PC-9 (cell line): Measurements from ENCODE around the gene CEP131. TPM values are rescaled to one million over a fixed set of nuclear protein-coding genes. Genes with fewer than 3 reads are reported as not detected.
A peak's percentile ranks its signal among the peaks of the same experiment; 100 is the strongest.
"Not testable (repeated sequence)": the region's sequence is repeated elsewhere in the genome, so short reads cannot be mapped to it uniquely, and the experiment has no call there.

ENCODE experiments used
- BruUV-seq: library from RNA; stranded (reverse); fragments of 400-500 nt; replicated peaks from 2 replicates; lab custom pipeline; 2021; lab: Mats Ljungman, UMichigan
- CTCF ChIA-PET: fragments of 300-600 bp; sonication (Branson Sonifier 250); formaldehyde crosslinking; loops from one replicate; lab custom pipeline; 2022; ENCODE audit warnings: antibody characterized with exemption; lab: Charles Lee
- POLR2A ChIA-PET: fragments of 300-600 bp; sonication (Branson Sonifier 250); formaldehyde crosslinking; loops from one replicate; lab custom pipeline; 2022; ENCODE audit warnings: antibody characterized with exemption; ENCODE audit not compliant: unreplicated experiment; lab: Charles Lee
- DNase-seq, 2 experiments: peaks; one replicate each; pipeline versions ENCODE4 v3.0.0 to v3.0.0-alpha.2; 2015 to 2022; ENCODE audit warnings: mixed read lengths in 1 of 2
- H2AFZ ChIP-seq: fragments of 200-600 bp; sonication (generic); 2 replicates; pipeline ENCODE4 v1.8.1; 2017; ENCODE audit warnings: antibody characterized with exemption
- H3F3A ChIP-seq: fragments of 200-600 bp; sonication (generic); 2 replicates; pipeline ENCODE4 v1.8.1; 2017; ENCODE audit warnings: antibody characterized with exemption, mild to moderate bottlenecking, low read depth; ENCODE audit not compliant: insufficient read depth
- H3K27ac ChIP-seq: fragments of 200-600 bp; sonication (generic); 2 replicates; pipeline ENCODE4 v1.6.1; 2016; ENCODE audit warnings: mixed run types
- H3K27me3 ChIP-seq: fragments of 200-600 bp; sonication (generic); 2 replicates; pipeline ENCODE4 v1.6.1; 2016; ENCODE audit warnings: low read depth, mixed run types; ENCODE audit not compliant: insufficient read depth
- H3K36me3 ChIP-seq: fragments of 200-600 bp; sonication (generic); 2 replicates; pipeline ENCODE4 v1.6.1; 2016; ENCODE audit warnings: low read depth, mixed run types
- H3K4me1 ChIP-seq: fragments of 200-600 bp; sonication (generic); replicated peaks from 2 replicates; pipeline ENCODE4 v1.6.1; 2016; ENCODE audit warnings: mixed run types; ENCODE audit not compliant: insufficient read depth
- H3K4me2 ChIP-seq: fragments of 200-600 bp; sonication (generic); 2 replicates; pipeline ENCODE4 v1.6.1; 2017; ENCODE audit warnings: mixed run types
- H3K4me3 ChIP-seq: fragments of 200-600 bp; sonication (generic); 2 replicates; pipeline ENCODE4 v1.6.1; 2016; ENCODE audit warnings: mixed run types
- H3K79me2 ChIP-seq: fragments of 200-600 bp; sonication (generic); 2 replicates; pipeline ENCODE4 v1.6.1; 2017; ENCODE audit warnings: low read depth, mixed run types
- H3K9me2 ChIP-seq: fragments of 200-600 bp; sonication (generic); 2 replicates; pipeline ENCODE4 v1.8.1; 2017; ENCODE audit warnings: mild to moderate bottlenecking; ENCODE audit not compliant: insufficient read depth
- H3K9me3 ChIP-seq: fragments of 200-600 bp; sonication (generic); 2 replicates; pipeline ENCODE4 v1.8.1; 2016; ENCODE audit warnings: low read depth; ENCODE audit not compliant: insufficient read depth
- H4K20me1 ChIP-seq: fragments of 200-600 bp; sonication (generic); 2 replicates; pipeline ENCODE4 v1.8.1; 2017; ENCODE audit not compliant: insufficient read depth
- CTCF ChIP-seq: fragments of 200-600 bp; sonication (generic); conservative IDR thresholded peaks from 2 replicates; pipeline ENCODE4 v1.6.1; 2017; ENCODE audit warnings: mixed run types, antibody characterized with exemption, mild to moderate bottlenecking, moderate library complexity
- EZH2 ChIP-seq: fragments of 200-600 bp; sonication (generic); IDR thresholded peaks from 2 replicates; pipeline ENCODE4 v1.8.0; 2017; ENCODE audit warnings: antibody characterized with exemption, low read depth
- intact Hi-C: fragments of 100-400 bp; cut with micrococcal nuclease; formaldehyde crosslinking; loops from one replicate; pipeline ENCODE4 v1.10.0; 2022; ENCODE audit not compliant: unreplicated experiment
- total RNA-seq: library from RNA; stranded (reverse); gene quantifications from 2 replicates; pipeline ENCODE4 v1.2.3, GENCODE V29; 2021

CEP131 gene
- total RNA-seq, 1 experiment from 2014 or later, result 24.4 TPM

DNA sequence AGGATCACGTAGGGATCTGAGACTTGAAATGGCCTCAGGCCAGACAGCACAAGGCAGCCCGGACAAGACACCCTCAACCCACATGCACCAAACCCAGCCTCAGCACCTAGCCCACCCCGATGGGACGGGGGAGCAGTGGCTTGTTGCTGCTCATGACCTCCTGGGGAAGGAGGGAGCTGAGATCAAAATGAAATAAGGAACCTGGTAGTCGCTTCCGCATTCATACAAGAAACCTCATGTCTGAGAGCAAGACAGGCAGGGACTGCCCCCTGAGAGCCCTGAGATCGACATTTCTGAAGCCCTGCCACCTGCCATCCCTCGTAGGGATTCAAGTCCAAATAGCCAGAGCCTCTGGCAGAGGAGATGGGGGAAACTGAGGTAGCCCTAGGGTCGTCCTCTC lies 5.7 kb upstream of the CEP131 start:
- Histone ChIP-seq H4K20me1 (no peaks in the 10 kb centered on the region), H3F3A (no peaks in the 10 kb centered on the region; the same call in 1 of the 2 replicates), H3K27me3 (no peaks in the 10 kb centered on the region), H3K4me2 (no peak overlapping the region), H3K9me2 (no peaks in the 10 kb centered on the region), H3K36me3 (no peaks in the 10 kb centered on the region), H2AFZ (no peak overlapping the region), H3K27ac (no peak overlapping the region), H3K79me2 (no peaks in the 10 kb centered on the region), H3K4me3 (no peak overlapping the region), H3K9me3 (no peaks in the 10 kb centered on the region), H3K4me1 (0 out of 2 replicates have a peak, but pooled peaks cover 3% of the 10 kb centered on the region)
- BruUV-seq, result no TSS peak
- intact Hi-C loops, result no loop called here
- CTCF ChIA-PET, result no interaction called here
- POLR2A ChIA-PET, result interaction anchor here (0.6 kb wide), 1 partner anchor 214 kb away, joined by 6 read pairs; no protein-coding TSS in a partner anchor
- no peak for DNase-seq
- TF ChIP-seq EZH2, result no peak
- no peak for TF ChIP-seq CTCF

DNA sequence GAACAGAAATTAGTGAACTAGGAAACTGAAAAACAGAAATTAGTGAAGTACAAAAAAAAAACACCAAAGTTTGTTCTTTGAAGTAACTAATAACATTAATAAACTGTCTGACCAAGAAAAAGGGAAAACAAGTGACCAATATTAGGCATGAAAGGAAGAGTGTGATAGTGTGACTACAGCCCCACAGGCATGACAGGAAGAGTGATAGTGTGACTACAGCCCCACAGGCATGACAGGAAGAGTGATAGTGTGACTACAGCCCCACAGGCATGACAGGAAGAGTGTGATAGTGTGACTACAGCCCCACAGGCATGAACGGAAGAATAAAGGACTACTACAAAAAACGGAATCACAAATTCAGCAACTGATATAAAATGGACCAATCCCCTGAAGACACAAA lies 4.9 kb upstream of the CEP131 start:
- H3K9me2 ChIP-seq, intact Hi-C loops, BruUV-seq, H3F3A ChIP-seq, H3K27ac ChIP-seq, H3K36me3 ChIP-seq, H3K9me3 ChIP-seq, CTCF ChIA-PET, H3K79me2 ChIP-seq, H3K4me3 ChIP-seq, POLR2A ChIA-PET, H3K4me1 ChIP-seq, H3K4me2 ChIP-seq, H3K27me3 ChIP-seq, H4K20me1 ChIP-seq, H2AFZ ChIP-seq, DNase-seq: not testable (repeated sequence)

DNA sequence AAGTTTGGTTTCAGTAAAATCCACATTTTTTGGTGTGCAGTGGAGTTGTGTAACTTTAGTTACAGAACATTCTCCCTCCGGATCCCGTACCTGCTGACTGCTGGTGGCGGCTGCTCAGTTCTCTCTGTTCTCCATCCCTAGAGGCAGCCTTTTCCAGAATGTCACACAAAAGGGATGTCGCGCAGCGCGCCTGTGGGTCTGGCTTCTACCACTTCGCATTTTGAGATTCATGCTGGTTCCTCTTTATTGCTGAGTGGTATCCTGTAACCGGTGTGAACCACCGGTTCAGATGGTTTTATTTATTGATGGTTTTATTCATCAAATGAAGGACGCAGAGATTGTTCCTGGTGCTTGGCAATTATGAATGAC lies 981 bp upstream of the CEP131 start:
- POLR2A ChIA-PET, result no interaction called here
- no peaks in the 10 kb centered on the region for H3K9me2 ChIP-seq
- DNase-seq, result no peak
- no peaks in the 10 kb centered on the region; the same call in 1 of the 2 replicates for H3F3A ChIP-seq
- peak overlapping the region; percentile 52; the same call in 1 of the 2 replicates for H3K4me3 ChIP-seq
- TSS peak; percentile 63 for BruUV-seq
- no peaks in the 10 kb centered on the region for H3K27me3 ChIP-seq
- no peaks in the 10 kb centered on the region for H3K9me3 ChIP-seq
- CTCF ChIA-PET, result no interaction called here
- H4K20me1 ChIP-seq, result no peaks in the 10 kb centered on the region
- no peaks in the 10 kb centered on the region for H3K79me2 ChIP-seq
- TF ChIP-seq CTCF (no peak), EZH2 (no peak)
- no peak overlapping the region for H3K27ac ChIP-seq
- peak overlapping the region; percentile 86 for H2AFZ ChIP-seq
- 0 out of 2 replicates have a peak, but pooled peaks cover 9% of the 10 kb centered on the region for H3K4me1 ChIP-seq
- no peaks in the 10 kb centered on the region for H3K36me3 ChIP-seq
- peak overlapping the region; percentile 85 for H3K4me2 ChIP-seq
- intact Hi-C loops, result loop anchor here (5.0 kb wide), 2 partner anchors 221 to 236 kb away; no protein-coding TSS in a partner anchor

DNA sequence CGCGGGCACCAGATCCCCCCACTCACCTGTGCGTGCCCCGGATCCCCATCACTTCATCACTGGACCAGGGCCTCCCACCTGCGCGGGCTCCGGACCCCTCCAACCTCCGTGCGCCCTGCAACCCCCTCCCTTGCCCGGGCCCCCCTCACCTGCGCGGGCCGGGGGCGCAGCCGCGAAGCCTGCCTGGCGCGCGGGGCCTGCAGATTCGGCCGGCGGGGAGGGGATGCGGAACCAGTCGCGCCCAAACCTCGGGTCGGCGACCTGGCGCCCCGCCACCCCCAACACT lies 202 bp downstream of the CEP131 start:
- Histone ChIP-seq H3K79me2 (no peaks in the 10 kb centered on the region), H3K9me2 (no peaks in the 10 kb centered on the region), H3K4me2 (peak overlapping the region; percentile 87), H2AFZ (peak overlapping the region; percentile 75; the same call in 1 of the 2 replicates), H3K36me3 (no peaks in the 10 kb centered on the region), H3K9me3 (no peaks in the 10 kb centered on the region), H3F3A (no peaks in the 10 kb centered on the region; the same call in 1 of the 2 replicates), H3K27ac (no peak overlapping the region), H3K27me3 (no peaks in the 10 kb centered on the region), H3K4me3 (peak overlapping the region; percentile 81), H4K20me1 (no peaks in the 10 kb centered on the region), H3K4me1 (0 out of 2 replicates have a peak, but pooled peaks cover 9% of the 10 kb centered on the region)
- intact Hi-C loops, result loop anchor here (5.0 kb wide), 2 partner anchors 220 to 235 kb away; no protein-coding TSS in a partner anchor
- no TSS peak for BruUV-seq
- CTCF ChIA-PET, result interaction anchor here (0.6 to 0.7 kb wide), 2 partner anchors 69 to 636 kb away, joined by 3 to 15 read pairs; no protein-coding TSS in a partner anchor
- no peak for DNase-seq
- POLR2A ChIA-PET, result interaction anchor here (0.6 to 1.2 kb wide), 5 partner anchors 16 to 768 kb away, joined by 3 to 8 read pairs (median 4); partner anchors contain the start of gene BAHCC1
- no peak for TF ChIP-seq CTCF
- no peak for TF ChIP-seq EZH2
